GM21737 (cell line): ENCODE results near the gene MEIS1.

Experiments
- ATAC-seq: cut with Tn5 transposase; IDR thresholded peaks from one replicate; pipeline ENCODE4 v1.9.1; 2021; ENCODE audit warnings: mild to moderate bottlenecking, moderate library complexity; ENCODE audit not compliant: unreplicated experiment

Gene MEIS1

DNA sequence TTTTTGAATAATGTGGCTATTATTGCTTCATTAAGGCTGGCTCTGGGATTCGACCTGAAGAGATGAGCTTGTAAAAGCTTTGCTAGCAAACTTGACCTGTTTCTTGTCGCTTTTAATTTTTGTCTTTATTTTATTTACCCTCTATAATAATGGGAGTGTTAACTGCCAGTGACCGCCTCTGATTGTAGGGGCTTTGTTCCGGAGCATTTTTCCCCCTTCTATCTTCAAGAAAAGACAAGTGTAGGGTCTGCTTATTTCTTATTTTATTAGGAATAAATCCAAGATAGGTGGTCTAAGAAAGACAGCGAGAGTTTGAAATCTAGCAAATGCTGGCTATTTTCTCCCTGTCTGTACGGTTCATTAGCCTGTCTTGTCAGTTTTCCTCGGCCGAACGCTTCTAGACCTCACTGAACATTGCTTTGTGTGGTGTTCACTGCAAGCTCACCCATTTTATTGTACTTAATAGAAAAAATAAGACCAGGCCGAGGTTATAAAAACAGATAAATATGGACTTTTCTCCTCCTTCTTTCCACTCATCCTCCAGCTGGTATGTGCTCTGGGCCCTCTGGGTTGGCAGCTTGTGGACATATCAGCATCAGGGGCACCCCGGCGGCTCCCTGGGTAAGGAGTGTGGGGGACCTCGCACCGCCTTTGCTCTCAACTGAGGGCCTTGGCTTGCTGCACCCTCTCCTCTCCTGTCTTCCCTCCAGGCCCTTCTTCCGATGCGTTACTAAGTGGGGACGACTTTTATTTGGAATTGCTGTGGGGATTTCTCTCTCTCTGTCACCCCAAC, 8.5 kb downstream of the MEIS1 start:
- no peak for ATAC-seq

DNA sequence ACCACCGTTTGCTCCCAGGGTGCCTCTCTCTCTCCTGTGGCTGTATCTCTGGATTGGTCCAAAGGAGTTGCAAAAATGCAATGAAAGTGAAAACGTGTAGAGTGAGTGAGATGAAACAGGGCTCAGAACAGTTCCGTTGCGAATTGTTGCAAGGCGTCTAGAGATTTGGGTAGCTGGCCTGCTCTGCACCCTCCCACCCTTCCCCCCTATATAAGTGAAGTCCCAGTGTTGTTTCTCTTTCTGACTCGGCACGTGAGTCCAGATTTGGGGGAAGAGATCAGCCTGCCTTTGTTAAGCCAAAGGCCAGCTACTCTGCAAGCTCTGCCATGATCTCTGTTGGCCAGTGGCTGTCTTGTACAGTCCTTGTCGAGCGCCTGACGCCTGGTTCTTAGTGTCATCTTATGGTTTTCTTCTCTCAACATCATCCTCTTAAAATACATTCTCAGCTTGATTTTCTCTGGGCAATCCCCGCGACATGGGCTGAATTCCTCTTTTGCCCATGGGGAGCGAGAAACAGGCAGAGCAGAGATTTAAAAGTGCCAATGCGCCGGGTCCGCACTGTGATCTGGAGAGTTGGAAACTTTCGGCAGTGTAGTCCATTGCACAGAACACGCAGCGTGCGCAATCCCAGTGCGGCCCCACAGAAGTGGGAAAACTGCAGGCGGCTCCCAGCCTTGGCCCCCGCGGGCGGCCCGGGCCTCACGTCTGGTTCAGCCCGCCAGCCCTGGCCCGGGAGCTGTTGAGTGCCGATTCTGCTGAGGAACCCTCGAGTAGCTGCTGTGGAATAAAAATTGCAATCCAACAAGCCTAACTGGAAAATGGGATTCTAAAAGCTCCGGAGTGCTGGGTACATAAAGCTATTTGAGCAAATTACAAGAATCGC, 9.3 kb downstream of the MEIS1 start:
- ATAC-seq, result no peak

DNA sequence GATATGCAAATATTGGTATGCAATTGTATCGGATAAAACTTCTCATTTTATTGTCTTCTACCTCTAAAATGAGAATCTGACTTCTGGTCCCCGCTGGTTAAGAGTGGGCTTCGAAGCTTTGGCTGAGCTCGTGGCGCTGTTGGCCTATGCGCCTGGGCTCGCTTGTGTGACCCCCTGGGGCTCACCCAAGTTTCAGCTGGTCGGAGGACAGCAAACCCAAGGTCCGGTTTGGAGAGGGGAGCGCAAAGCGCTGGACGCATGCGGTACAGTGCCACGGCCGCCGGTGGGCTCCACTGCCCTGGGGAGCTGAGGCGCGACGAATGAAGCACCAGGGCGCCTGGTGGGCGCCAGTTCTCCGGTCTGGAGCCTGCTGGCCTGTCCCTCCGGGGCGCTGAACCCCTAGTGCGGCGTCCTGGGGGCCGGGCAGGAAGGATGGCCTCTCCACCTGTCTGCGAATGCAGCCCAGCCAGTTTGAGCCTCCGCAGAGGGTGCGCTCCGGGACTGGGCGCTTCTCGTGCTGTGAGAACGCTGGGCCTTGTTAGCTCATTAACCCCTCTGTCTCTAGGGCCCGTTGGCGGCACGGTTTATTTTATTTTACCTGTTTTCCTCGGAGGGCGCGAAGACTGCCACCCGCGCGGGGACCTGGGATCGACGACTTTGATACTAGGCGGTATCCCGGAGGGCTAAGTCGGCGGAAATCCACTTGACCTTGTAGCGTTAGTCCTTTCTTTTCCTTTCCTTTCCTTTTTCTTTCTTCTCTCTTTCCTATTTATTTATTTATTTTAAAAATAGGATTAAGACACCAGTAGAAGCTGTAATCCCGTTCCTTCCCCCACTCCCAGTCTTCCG, 10.4 kb downstream of the MEIS1 start:
- ATAC-seq, result no peak

DNA sequence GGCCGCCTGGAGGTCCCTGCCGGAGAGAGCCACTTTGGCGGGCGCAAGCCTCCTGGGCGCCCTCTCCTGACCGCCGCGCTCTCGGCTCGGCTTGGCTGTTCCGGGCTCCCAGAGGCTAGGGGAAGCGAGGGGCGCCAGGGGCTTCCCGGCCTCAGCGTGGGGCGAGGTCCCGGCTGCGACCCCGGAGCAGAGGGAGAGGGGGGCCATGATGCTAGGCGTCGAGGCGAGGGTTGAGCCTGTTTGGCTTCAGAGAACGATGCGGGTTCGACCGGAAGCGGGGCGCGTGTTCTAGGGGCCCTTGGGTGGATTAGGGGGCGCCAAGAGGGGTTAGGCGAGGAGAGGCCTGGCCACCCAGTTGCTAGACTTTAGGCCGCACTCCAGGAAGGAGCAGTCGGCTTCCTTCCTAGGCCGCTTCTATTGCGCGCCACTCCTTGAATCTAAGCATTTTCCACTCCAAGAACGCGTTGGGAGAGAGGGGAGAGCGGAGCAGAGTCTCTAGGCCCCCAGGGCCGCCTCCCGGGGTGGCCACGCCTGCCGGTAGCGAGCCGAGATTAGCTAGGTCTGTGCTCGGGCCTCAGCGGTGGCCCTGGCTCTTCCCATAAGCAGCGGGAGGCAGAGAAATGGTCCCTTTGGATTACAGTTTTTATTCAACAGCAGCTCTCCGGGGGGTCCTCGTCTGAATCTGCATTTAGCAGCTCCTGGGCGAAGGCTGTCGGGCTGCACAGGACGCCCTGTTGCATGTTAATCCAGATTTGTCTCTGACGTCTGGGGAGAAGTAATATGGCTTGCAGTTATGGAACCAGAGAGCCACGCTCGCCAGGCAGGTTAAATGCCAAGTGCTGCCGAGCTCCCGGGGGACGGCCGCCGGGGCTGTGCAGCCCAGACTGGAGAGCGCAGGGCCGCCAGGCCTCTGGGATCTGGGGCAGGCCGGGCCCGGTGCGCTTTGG, 11.3 kb downstream of the MEIS1 start:
- ATAC-seq, result no peak

DNA sequence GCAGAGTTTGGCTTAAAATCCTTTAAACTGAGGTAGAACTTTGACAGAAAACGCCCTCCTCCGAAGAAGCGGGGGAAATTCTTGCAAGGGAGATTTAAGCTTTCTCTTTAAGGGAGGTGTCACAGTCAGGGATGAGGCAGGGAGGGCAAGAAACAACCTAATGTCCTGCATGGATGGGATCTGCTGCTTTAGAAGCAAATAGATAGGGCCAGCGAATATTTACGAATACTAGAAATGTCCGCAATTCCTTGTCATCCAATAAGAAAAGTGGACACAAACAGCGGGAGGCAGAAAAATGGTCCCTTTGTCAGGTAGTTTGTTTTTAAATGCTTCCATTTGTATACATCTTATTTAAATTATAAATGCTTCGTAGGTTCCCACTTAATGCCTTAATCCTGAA, 12.0 kb downstream of the MEIS1 start:
- ATAC-seq, result no peak

DNA sequence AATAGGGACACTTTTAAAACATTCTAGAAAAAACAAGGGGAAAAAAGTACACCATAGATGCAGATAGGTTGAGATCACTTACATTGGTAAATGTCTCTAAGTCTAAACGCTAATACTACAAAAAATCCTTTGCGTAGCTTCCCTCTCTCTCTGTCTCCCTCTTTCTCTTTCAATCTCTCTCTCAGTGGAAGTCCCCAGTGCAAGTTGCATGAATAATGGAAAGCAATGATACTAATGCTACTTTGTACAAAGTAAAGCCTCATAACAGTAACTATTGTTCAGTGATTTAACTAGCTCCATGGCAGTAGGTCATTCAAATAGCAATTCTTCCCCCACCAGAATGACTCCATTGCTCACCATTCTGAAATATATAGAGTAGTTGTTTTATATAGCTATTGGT, 12.8 kb downstream of the MEIS1 start:
- no peak for ATAC-seq

DNA sequence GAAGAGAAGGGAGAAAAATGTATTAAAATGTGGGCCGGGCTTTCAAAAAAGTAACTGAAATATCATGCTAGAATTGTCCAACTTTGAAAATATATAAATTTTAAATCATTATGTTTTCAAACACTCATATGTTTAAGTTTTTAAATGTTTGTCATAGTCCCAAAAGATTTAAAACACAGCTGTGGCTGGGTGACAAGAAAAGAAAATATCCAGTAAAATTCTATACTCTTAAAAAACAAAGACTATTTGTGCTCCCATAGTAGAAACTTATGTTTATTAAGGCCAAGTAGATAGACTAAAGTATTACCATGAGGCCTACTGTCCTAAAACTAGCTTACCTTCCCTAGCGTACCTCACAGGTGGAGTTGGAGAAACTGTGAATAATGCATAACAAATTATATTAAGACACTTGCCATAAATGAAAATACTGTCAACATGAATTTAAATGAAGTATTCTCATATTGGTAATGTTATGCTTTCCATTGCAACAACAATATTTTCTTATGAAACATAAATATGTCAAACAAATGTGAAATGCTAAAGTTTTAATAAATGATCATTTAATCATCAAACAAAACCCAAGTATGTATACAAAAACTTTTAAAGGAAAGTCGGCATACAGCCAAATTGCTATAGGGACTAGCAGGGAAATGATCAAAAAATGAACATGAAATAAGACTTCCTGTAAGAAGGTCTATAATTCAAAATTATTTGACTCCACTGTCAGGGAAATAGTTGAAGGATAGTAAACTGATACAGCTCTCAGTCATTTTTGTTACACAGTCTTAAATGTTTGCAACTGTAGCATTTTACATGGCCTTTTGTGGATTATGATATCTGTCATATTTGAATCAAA, 13.4 kb downstream of the MEIS1 start:
- no peak for ATAC-seq

DNA sequence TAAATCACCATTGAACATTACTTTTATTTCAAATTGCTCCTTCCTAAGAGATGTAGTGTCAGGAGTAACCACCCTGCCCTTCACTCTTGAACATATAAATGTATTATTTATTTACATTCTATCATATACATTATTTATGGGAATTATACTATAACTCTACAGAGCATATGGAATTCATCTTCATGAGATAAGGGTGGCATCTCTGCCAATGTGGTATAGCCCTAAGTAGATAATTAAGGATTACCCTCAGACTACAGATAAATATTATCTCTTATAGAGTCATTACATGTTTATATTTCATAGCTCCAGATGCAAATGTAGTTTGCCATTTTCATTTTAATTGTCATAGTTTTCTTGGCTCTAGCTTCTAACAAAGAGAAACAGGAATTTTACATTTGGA, 17.3 kb downstream of the MEIS1 start:
- no peak for ATAC-seq

DNA sequence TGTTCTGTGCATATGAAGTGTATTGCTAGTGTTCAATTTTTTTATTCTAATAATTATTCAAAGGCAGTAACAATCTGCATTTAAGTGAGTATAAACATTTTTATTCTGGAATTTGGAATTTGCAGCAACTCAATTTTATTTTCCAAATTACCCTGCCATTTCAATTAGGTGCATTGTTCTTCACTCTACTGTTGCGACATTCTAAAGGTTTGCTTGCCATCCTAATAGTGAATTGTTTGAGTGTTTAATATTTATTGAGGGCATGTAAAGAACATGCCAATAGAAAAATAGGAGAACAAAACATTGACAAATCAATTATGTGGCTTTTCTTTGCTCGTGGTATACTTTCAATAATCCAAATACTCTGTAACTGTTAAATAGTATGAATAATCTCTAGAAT, 18.0 kb downstream of the MEIS1 start:
- ATAC-seq, result no peak

DNA sequence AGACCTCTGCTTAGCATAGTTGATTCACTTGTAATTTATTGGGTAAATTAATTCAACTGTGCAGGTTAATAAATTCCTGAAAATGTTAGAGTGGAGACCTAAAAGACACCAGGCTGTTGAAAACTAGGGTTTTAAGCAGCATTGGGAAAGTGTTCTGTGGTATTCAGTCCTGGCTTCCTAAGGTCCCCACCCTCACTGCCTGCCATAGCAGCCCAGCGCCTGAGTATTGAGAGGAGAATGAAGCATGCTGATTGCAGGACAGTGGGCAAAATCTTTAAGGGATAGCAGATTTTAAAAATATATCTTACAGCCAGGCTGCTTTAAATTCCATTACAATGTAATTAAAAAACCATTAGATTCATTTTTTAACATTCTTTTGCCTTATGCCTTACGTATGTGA, 20.6 kb downstream of the MEIS1 start:
- no peak for ATAC-seq

DNA sequence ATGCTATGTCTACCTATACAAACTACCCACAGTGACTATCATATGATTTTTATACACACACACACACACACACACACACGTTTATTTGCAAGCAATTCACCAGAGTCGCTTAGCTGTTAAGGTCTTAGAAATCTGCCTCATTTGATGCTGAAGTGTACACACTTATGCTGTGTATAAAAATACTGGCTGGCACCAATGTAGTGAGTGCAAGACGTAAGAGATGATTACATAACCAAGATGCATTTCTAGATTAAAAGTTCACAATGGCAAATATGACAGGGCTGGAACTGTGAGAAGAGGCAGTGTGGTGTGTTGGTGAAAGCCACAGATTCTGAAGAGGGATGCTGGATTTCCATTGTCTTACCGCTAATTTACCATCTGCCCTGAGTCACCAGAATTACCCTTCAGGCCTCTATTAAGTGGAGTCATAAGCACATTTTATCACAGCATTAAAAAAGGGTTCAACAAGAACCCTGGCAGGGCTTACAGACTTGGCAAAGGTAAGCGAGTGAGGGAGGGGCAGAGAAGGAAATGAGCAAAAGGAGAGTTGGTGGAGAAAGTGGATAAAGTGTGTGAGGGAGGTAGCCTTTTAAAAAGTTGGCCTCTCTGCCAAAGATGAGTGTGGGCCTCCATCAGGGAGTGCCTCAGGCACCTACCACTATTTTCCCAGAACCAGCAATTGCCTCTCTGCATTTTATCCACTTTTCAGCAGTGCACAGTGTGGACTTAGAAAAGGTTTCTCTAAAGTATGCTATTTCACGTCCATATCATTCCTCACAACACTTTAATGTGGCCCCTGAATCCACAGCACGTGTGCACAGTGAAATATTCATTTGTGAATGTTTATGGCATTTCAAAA, 21.5 kb downstream of the MEIS1 start:
- no peak for ATAC-seq

DNA sequence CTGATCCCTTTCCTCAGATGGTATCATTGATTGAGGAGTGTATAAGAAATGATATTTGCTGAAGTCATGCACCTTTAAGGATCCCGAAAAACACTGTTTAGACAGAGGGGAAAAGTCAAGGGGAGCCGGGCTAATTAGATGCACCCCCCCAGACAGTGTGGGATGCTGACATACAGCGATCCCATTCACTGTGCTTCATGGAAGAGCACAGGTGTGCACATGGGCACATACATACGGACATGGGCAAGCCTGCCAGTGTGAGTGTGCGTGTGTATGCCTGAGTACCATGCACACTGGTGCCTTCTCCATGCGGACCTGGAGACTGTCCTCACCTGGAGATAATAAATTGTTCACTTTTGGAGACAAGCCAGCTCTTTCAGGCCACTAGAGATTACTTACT, 22.6 kb downstream of the MEIS1 start:
- no peak for ATAC-seq

DNA sequence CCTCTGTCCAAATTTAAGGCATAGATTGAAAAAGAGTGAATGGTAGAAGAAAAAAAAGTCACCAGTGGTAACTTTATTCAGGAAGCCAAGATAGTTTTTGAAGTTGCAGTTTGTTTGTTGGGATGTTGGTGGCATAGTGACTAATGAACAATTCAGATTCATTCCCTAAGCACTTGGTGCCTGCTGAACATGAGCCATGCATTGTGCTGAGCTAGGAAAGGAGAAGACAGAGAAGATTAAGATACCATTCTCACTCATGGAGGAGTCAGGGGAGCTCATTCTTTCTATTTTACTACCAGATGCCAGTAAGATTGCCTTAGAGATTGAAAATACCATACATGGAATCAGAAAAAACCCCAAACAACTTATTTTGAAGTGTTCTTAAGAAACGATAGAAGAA, 25.1 kb downstream of the MEIS1 start:
- ATAC-seq, result no peak

DNA sequence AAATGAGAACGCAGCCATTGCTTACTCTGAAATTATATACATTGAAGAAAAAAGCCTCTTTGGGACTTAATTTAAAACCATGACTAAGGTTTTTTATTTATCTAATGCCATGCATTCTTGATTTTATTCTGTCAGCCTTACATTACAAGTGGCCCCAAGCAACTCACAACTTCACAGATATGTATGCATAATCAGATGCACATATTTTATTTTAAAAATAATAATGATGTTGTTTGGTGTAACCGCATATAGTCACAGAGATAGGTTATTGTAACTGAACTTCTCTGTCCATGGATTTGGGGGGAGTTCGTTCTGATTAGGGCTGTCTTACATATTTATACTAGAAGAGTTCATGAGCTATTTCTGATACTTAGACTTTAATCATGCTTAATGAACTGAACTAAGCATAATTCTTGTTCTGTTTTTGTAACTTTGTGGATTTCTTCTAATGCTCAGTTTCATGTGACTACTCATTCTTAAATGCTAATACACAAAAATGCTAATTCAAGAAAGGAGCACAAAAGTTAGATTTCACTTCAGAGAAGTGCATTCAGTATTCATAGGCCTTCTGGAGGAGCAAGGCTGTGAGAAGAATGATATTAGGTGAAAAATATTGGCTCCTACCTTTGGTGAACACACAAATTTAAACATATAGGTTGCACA, 26.2 kb downstream of the MEIS1 start:
- ATAC-seq, result no peak

DNA sequence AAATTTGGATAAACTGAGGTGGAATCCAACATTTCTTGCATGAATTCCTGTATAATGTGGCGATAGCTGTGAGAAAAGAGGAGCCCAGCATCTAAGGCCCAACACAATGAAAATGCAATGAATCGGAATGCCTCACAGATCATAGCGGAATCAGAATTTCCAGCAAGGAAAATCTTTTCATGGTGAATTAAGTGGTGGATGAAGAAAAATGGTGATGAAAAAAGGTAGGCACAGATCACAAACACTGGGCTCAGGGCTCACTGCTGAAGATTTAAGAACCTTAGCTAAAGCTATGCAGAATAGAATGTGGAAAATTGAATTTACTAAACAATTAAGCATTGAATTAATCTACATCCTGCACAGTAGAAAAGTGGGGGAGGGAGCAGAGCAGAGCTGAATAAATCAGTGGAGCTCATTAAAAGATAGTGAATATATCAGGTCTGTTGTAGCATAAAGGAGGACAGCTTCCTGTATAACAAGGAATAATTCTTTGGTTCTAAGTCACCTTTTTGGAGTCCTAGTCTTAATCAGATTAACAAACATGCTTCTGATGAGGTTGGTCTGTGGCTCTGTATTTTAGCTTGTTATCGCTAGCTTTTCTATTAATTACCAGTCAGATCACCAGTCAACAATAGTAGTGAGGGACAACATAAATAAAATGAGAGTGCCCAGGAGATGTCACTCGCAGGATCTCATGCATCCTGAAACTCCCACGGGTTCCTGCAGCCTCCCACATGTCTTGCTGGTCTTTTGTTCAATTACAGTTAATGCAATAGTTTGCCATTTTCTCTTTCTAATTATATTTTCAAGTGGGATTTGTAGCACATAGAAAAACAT, 27.0 kb downstream of the MEIS1 start:
- ATAC-seq, result no peak

DNA sequence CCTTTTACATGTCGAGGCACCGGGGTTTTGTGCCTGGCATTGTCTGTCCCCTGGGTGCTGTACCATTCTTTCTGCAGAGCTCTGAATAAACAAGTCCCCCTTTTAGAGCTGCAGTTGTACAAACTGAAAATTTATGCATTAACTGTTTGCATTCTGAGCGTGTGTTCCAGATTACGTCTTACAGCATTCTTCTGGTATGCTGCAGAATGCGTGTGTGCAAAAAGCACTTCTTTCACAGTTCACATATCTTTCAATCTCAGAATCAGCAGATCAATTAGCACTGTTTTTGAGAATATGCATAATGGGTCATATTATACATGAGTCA, 27.5 kb downstream of the MEIS1 start:
- ATAC-seq, result no peak

DNA sequence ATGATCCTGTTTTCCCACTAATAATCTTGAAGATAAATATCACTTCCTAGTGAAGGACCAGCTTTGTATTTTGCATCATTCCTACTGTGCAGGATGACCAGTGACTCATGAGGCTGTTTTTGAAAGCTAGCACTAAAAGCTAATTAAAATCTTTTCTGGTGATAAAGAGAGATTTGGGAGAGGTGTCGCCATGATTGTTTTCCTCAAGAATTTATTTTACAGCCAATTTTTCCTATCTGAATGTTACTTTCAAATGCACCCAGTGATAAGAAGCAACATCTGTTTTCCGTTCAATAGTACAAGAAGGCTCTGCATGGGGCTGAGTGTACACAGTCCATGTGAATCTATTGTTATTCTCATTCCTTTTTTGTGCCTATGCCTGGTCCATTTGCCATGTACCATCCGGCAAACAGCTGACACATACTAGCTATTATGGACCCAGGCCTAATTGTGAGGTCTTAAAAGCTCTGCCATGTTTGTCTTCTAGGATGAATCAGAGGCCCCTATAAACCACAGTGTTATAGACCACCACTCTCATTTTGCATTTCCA, 28.4 kb downstream of the MEIS1 start:
- no peak for ATAC-seq
